ENCODE measurements around the gene PCBP3.

GRCh38 chr21:45670731-45671130, 27.2 kb downstream of the PCBP3 start:
- TF ChIP-seq CTCF (IDR thresholded peaks at IDR 0.05; ENCODE audit: low read depth, low read length, missing input control) (no peak), ATF3 (IDR thresholded peaks at IDR 0.05) (no peak), REST (IDR thresholded peaks at IDR 0.05) (no peak), SP1 (IDR thresholded peaks at IDR 0.05) (no peak), GABPA (IDR thresholded peaks at IDR 0.05 in 1 of 2, conservative IDR thresholded peaks at IDR 0.05 in 1 of 2) (no peak), RAD21 (IDR thresholded peaks at IDR 0.05) (no peak), MAX (IDR thresholded peaks at IDR 0.05) (no peak), TAF1 (conservative IDR thresholded peaks at IDR 0.05) (no peak), JUND (IDR thresholded peaks at IDR 0.05) (no peak), YY1 (IDR thresholded peaks at IDR 0.05) (no peak)
